ENCODE results near the gene RNFT2. TPM values are rescaled to one million over a fixed set of nuclear protein-coding genes. Genes with fewer than 3 reads are reported as not detected.

The RNFT2 gene
- total RNA-seq (1 to 10 TPM; 4.9 to 6.0 TPM), total RNA-seq (0.45 to 17.9 (median 5.6) reads per million in 172 experiments)
- polyA plus RNA-seq (2013, experiment 1 of 2): 1.3 TPM
- 1.8 TPM for polyA plus RNA-seq (2013, experiment 2 of 2)

DNA sequence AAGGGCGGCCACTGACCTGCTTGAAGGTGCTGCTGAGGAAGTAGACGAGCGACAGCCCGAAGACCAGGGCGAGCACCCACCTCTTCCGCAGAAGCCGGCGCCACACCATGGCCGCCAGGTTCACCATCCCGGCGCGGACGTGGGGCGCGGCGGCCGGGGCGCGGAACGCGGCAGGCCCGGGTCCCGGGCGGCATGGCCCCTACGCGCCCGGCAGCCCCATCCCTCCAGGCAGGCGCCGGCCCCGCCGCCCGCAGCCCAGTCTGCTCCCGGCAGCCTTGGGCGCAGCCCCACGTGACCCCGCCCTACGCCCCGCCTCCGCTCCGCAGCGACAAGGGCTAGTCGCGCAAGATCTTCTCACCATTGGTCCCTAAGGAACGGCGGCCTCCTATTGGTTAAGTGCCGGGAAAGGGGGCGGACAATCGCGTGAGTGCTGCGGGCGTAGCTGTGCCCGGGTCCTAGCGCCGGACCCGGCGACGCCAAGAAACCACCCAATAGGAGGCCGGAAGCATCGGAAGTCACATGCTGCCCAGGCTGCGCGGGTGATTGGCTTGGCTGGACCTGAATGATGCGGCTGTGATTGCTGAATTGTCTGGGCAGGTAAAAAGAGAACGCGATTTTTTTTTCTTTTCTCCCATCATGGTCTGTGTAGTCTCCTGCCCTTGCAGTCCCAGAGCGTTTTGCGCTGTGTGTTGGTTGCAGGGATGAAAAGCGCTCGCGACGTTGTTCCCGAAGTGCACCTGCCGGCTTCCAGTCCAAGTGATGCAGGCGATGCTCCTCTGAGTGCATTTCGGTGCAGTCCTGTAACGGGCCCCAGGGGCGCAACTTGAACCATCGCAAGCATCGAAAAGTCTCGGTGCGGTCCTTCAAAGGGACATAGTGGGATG is at the start of gene RNFT2, which contains the start of gene SPRING1:
RNFT2 (plus strand) TSS at position 542 of the 884 bp plus-strand sequence. CDS start 2,183 bp downstream, outside the sequence.
SPRING1 (minus strand) TSS at position 296 of the 884 bp plus-strand sequence; CDS start at position 127, 169 bp downstream.
- Histone ChIP-seq H3K27me3 (ENCODE audit: control insufficient read depth in 1 of 2, insufficient read depth in 2 of 2, low read length in 2 of 2) (no peaks in the 10 kb centered on the region), H3K27ac (ENCODE audit: low read depth in 1 of 2, low read length in 2 of 2) (peak within 1 kb of the TSS; percentile 27 to 39), H3K36me3 (ENCODE audit: insufficient read depth, low read length) (peaks cover 18% of the 10 kb centered on the region), H3K4me1 (ENCODE audit: insufficient read depth, low read length) (peaks cover 27% of the 10 kb centered on the region), H3K9me3 (ENCODE audit: control insufficient read depth in 1 of 2, insufficient read depth in 1 of 2, low read length in 2 of 2) (no peaks in the 10 kb centered on the region), H3K4me3 (ENCODE audit: low read length) (peak within 1 kb of the TSS; percentile 87)
- intact Hi-C loops (cut with DNase I, micrococcal nuclease): loop anchor here (1.0 to 10.0 kb wide), 6 partner anchors 81 to 1634 kb away; partner anchors contain the start of genes FBXO21 (in 1 of the 2), MED13L (in 1 of the 2), RFC5 (in 1 of the 2) and TAOK3 (in 1 of the 2)
- ATAC-seq (ENCODE audit: poor library complexity) (peak; percentile 96), DNase-seq (peak; percentile 96 to 100 (median 98))
- no peaks in the 10 kb centered on the region for H3K27me3 Mint-ChIP-seq
- ChIA-PET POLR2A (interaction anchor here (1.0 kb wide), 1 partner anchor 23 kb away, joined by 4 read pairs; no protein-coding TSS in a partner anchor), CTCF (interaction anchor here (1.0 kb wide), 1 partner anchor 11 kb away, joined by 3 read pairs; no protein-coding TSS in a partner anchor)
- H3K27ac Mint-ChIP-seq: peak within 1 kb of the TSS; percentile 86
- TF ChIP-seq, protein P1, sequence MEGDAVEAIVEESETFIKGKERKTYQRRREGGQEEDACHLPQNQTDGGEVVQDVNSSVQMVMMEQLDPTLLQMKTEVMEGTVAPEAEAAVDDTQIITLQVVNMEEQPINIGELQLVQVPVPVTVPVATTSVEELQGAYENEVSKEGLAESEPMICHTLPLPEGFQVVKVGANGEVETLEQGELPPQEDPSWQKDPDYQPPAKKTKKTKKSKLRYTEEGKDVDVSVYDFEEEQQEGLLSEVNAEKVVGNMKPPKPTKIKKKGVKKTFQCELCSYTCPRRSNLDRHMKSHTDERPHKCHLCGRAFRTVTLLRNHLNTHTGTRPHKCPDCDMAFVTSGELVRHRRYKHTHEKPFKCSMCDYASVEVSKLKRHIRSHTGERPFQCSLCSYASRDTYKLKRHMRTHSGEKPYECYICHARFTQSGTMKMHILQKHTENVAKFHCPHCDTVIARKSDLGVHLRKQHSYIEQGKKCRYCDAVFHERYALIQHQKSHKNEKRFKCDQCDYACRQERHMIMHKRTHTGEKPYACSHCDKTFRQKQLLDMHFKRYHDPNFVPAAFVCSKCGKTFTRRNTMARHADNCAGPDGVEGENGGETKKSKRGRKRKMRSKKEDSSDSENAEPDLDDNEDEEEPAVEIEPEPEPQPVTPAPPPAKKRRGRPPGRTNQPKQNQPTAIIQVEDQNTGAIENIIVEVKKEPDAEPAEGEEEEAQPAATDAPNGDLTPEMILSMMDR (IDR thresholded peaks at IDR 0.05): no peak
- no peaks in the 10 kb centered on the region for H3K9me3 Mint-ChIP-seq
- peaks cover 35% of the 10 kb centered on the region for H3K4me1 Mint-ChIP-seq (ENCODE audit: low read depth)
- peaks cover 31% of the 10 kb centered on the region for H3K36me3 Mint-ChIP-seq (ENCODE audit: low read depth)
- peak within 1 kb of the TSS; percentile 96 for H3K4me3 Mint-ChIP-seq

DNA sequence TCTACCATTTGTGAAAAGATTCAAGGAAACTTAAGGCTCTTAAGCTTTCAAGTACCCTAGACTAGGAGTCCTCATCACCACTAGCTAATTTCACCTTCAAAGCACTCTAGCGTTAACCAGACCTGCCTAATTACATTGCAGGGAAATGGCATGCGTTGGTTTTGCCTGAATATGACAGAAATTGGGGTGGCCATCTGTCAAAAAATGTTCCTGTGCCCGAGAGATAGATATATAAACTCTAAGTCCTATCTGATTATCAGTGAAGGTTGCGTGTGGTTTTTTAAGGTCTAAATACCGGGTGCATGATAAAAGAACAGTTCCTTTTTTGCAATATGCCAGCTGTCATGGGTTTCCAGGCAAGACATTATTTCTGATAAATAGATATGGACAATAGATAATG is 48.6 kb upstream of the RNFT2 start:
- Histone ChIP-seq H3K27me3 (ENCODE audit: control insufficient read depth in 1 of 2, insufficient read depth in 2 of 2, low read length in 2 of 2) (peaks cover 8 to 10% of the 10 kb centered on the region in 2 experiments), H3K9me3 (ENCODE audit: control insufficient read depth in 1 of 2, insufficient read depth in 1 of 2, low read length in 2 of 2) (peaks cover 0 to 5% of the 10 kb centered on the region in 2 experiments), H3K4me3 (ENCODE audit: low read length) (no peak overlapping the region), H3K27ac (ENCODE audit: low read depth in 1 of 2, low read length in 2 of 2) (no peak overlapping the region), H3K4me1 (ENCODE audit: insufficient read depth, low read length) (no peaks in the 10 kb centered on the region), H3K36me3 (ENCODE audit: insufficient read depth, low read length) (no peaks in the 10 kb centered on the region)
- H3K9me3 Mint-ChIP-seq: no peaks in the 10 kb centered on the region
- ChIA-PET CTCF (no interaction called here), POLR2A (interaction anchor here (0.7 kb wide), 1 partner anchor 135 kb away, joined by 4 read pairs; no protein-coding TSS in a partner anchor)
- H3K4me1 Mint-ChIP-seq (ENCODE audit: low read depth): no peaks in the 10 kb centered on the region
- no peak for ATAC-seq (ENCODE audit: poor library complexity)
- TF ChIP-seq, protein P1 (IDR thresholded peaks at IDR 0.05): no peak
- H3K4me3 Mint-ChIP-seq: no peak overlapping the region
- H3K27me3 Mint-ChIP-seq: peaks cover 28% of the 10 kb centered on the region
- H3K27ac Mint-ChIP-seq: no peak overlapping the region
- intact Hi-C loops (cut with DNase I, micrococcal nuclease): no loop called here
- H3K36me3 Mint-ChIP-seq (ENCODE audit: low read depth): no peaks in the 10 kb centered on the region
- DNase-seq: no peak

GRCh38 chr12:116689979-116690744 is 48.0 kb upstream of the RNFT2 start:
- Mint-ChIP-seq H3K27ac (no peak overlapping the region), H3K9me3 (no peaks in the 10 kb centered on the region), H3K27me3 (peaks cover 34% of the 10 kb centered on the region), H3K36me3 (ENCODE audit: low read depth) (no peaks in the 10 kb centered on the region), H3K4me3 (no peak overlapping the region), H3K4me1 (ENCODE audit: low read depth) (no peaks in the 10 kb centered on the region)
- DNase-seq (no peak), ATAC-seq (ENCODE audit: poor library complexity) (no peak)
- no peaks in the 10 kb centered on the region for H3K4me1 ChIP-seq (ENCODE audit: insufficient read depth, low read length)
- no peak overlapping the region for H3K4me3 ChIP-seq (ENCODE audit: low read length)
- POLR2A ChIA-PET: interaction anchor here (0.7 to 1.0 kb wide), 2 partner anchors 134 to 454 kb away, joined by 3 to 4 read pairs; no protein-coding TSS in a partner anchor
- no peak overlapping the region for H3K27ac ChIP-seq (ENCODE audit: low read depth in 1 of 2, low read length in 2 of 2)
- CTCF ChIA-PET: interaction anchor here (1.2 kb wide), 1 partner anchor 19 kb away, joined by 5 read pairs; no protein-coding TSS in a partner anchor
- TF ChIP-seq, protein P1 (IDR thresholded peaks at IDR 0.05): no peak
- no peaks in the 10 kb centered on the region for H3K36me3 ChIP-seq (ENCODE audit: insufficient read depth, low read length)
- H3K9me3 ChIP-seq (ENCODE audit: control insufficient read depth in 1 of 2, insufficient read depth in 1 of 2, low read length in 2 of 2): peaks cover 0 to 5% of the 10 kb centered on the region in 2 experiments
- intact Hi-C loops (cut with DNase I, micrococcal nuclease): no loop called here
- H3K27me3 ChIP-seq (ENCODE audit: control insufficient read depth in 1 of 2, insufficient read depth in 2 of 2, low read length in 2 of 2): peaks cover 11 to 13% of the 10 kb centered on the region in 2 experiments

Measured in CD4-positive, alpha-beta T cell (primary cell).